ENCODE measurements around the gene ATP8B4.

Gene ATP8B4

GRCh38 chr15:49887659-49888322 is 231.2 kb downstream of the ATP8B4 start:
- no peak for DNase-seq

GRCh38 chr15:49883121-49883520 is 235.9 kb downstream of the ATP8B4 start:
- DNase-seq = no peak

GRCh38 chr15:49881866-49882265 is 237.2 kb downstream of the ATP8B4 start:
- DNase-seq = no peak

GRCh38 chr15:49881433-49881832 is 237.6 kb downstream of the ATP8B4 start:
- no peak for DNase-seq

- DNase-seq = no peak
These were observed 241.0 kb downstream of the ATP8B4 start for GRCh38 chr15:49877873-49878521.

- no peak for DNase-seq
These were observed 241.7 kb downstream of the ATP8B4 start for GRCh38 chr15:49877117-49877872.

GRCh38 chr15:49876401-49877038 is 242.5 kb downstream of the ATP8B4 start:
- DNase-seq = no peak

- DNase-seq = no peak
These were observed 243.6 kb downstream of the ATP8B4 start for GRCh38 chr15:49875392-49875791.

- no peak for DNase-seq
These were observed 248.6 kb downstream of the ATP8B4 start for GRCh38 chr15:49870472-49870871.

GRCh38 chr15:49868348-49868747 is 250.7 kb downstream of the ATP8B4 start:
- no peak for DNase-seq

GRCh38 chr15:49865925-49866757 is 252.9 kb downstream of the ATP8B4 start:
- no peak for DNase-seq

GRCh38 chr15:49864251-49864650 is 254.8 kb downstream of the ATP8B4 start:
- no peak for DNase-seq

GRCh38 chr15:49863431-49864224 is 255.4 kb downstream of the ATP8B4 start:
- no peak for DNase-seq

GRCh38 chr15:49860101-49860500 is 258.9 kb downstream of the ATP8B4 start:
- DNase-seq = no peak

GRCh38 chr15:49857496-49858475 is 261.2 kb downstream of the ATP8B4 start:
- no peak for DNase-seq

GRCh38 chr15:49855917-49856637 is 263.0 kb downstream of the ATP8B4 start:
- DNase-seq = no peak

GRCh38 chr15:49852756-49853155 is 266.3 kb downstream of the ATP8B4 start:
- DNase-seq = no peak

- no peak for DNase-seq
These were observed 270.2 kb downstream of the ATP8B4 start for GRCh38 chr15:49848807-49849206.

- no peak for DNase-seq
These were observed 270.7 kb downstream of the ATP8B4 start for GRCh38 chr15:49848282-49848724.

Measured in NCI-H146 (cell line).